Fibroblast of mammary gland (primary cell): ENCODE results near the gene C13orf42.

Source experiments
- DNase-seq: peaks from one replicate; pipeline ENCODE4 v3.0.0-alpha.2; 2010; ENCODE audit warnings: low read depth
- H3K4me3 ChIP-seq: 2 replicates; pipeline ENCODE4 v1.5.1; 2011; ENCODE audit warnings: low read depth, mild to moderate bottlenecking, low read length, moderate library complexity; ENCODE audit not compliant: control insufficient read depth
- TF ChIP-seq, protein P1 (sequence below): conservative IDR thresholded peaks from 2 replicates; pipeline ENCODE4 v1.5.1; 2011; ENCODE audit warnings: low read depth, low read length, inconsistent platforms; ENCODE audit not compliant: control insufficient read depth, insufficient read depth

Gene C13orf42

DNA sequence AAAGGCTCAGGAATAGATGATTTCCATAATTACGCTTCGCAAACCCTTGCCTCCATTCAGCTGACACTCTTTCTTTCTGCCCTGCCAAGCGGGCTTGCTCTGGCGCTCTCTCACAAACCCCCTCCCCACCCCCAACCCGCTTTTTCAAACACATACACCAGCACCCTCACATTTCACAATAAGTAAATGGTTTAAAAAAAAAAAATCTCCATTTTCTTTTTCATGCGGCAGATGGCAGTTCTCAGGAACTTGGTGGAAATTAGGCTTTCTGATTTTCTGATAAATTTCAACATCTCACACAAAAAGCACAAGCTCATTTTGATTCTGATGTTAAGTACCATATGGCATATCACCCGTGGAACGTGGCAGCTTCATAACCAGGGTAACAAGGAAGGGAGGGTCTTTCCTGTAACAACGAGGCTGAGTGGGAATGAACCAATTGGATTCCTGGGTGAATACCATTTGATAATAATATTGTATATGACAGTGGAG is 43.8 kb downstream of the C13orf42 start:
- H3K4me3 ChIP-seq: no peak overlapping the region
- TF ChIP-seq, protein P1, sequence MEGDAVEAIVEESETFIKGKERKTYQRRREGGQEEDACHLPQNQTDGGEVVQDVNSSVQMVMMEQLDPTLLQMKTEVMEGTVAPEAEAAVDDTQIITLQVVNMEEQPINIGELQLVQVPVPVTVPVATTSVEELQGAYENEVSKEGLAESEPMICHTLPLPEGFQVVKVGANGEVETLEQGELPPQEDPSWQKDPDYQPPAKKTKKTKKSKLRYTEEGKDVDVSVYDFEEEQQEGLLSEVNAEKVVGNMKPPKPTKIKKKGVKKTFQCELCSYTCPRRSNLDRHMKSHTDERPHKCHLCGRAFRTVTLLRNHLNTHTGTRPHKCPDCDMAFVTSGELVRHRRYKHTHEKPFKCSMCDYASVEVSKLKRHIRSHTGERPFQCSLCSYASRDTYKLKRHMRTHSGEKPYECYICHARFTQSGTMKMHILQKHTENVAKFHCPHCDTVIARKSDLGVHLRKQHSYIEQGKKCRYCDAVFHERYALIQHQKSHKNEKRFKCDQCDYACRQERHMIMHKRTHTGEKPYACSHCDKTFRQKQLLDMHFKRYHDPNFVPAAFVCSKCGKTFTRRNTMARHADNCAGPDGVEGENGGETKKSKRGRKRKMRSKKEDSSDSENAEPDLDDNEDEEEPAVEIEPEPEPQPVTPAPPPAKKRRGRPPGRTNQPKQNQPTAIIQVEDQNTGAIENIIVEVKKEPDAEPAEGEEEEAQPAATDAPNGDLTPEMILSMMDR: no peak
- DNase-seq: no peak

DNA sequence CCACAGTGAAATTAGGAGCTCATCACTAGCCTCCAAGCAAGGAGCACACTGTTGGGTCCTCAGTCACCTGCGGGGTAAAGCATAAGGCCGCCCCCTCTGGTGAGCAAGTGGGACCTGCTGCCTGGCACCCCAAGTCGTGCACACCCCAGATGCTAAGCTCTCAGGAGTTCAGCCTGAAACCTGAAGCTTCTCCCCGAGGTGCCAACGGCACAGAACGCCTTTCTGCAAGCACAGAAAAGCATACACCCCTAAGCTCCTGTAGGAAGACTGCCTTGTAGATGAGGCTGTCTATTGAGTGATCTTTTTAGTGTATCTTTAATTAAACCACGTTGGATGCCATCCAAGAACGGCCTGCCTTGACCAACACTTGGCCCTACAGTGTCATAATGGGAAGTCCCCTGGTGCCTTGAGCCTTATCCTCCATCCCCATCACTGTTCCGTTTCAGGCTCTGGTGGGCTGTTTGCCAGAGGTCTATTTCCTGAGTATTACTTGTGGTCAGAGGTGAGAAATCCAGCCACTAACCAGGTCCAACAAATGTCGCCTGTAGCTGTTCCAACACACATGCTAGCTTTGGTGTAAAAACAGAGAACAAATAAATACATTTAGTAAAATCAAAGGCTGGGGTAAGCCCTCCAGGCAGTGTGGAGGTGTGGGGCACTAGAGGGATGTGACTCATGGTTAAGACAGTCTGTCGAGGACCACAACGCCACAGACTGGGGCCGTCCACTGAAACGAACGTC is 44.8 kb downstream of the C13orf42 start:
- no peak for DNase-seq
- H3K4me3 ChIP-seq: no peak overlapping the region
- TF ChIP-seq, protein P1: no peak

DNA sequence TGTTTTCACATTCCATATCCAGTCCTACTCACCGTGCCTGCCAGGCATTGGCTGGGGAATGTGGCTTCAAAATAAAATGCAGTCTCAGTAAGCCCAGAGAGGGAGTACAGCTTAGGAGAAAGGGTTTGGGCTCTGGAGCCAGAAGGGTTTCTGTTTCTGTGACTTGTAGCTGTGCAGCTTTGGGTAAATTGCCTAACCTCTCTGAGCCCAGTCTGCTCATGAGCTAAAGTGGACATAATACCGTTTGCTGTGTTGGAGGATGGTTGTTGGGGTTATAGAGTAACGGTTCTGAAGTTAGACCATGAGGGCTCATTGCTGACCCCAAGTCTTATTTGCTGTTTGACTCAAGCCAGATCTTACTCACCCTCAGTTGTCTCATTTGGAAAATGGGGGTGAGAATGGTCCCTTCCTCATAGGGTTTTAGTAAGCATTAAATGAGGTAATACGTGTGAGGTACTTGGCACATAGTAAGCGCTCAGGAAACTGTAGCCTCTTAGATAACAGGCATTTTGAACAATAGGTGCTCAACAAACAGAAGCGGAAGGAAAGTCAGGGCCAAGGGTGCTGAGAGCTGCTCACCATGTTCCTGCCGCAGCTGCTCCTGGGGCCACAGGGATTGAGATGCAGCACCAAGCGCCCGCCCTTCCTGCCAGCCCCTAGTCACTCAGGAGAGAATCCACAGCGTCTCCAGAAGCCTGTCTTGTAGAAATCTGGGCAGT is 45.5 kb downstream of the C13orf42 start:
- no peak for DNase-seq
- H3K4me3 ChIP-seq: no peak overlapping the region
- TF ChIP-seq, protein P1: no peak

DNA sequence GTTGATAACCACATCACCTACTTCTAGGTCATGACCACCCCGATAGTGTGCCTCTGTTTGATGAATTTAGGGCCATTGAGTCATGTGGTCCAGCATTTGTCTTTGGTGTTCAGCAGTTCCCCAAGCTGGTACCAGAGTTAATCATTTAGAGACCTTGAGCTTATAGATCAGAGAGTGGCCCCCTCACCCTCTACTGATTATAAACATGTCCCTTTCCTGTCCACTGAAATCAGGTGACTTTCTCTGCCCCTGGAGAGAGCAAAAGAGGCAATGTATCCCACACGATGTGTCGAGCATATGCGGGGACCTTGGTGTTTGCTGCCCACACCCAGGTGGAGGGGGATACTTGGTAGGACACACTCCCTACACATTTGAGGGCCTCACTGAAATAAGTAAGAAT is 46.3 kb downstream of the C13orf42 start:
- no peak overlapping the region for H3K4me3 ChIP-seq
- TF ChIP-seq, protein P1: no peak
- DNase-seq: no peak

DNA sequence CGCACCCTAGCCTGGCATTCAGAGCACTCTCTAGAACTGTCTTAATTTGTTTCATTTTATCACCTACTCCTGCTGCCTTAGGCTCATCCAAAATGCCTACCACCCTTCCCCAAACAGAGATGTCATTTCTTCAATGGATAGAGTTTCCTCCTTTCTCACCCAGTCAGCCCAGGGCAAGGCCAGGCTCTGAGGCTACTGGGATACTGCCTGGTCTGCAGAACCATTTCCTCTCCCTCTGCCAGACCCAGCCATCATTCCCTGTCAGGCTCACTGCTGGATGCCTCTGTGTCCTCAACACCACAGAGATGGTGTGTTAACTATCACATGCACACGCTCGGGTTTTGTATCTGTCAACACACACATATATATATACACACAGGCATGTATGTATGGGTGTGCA is 47.2 kb downstream of the C13orf42 start:
- TF ChIP-seq, protein P1: no peak
- DNase-seq: no peak
- no peak overlapping the region for H3K4me3 ChIP-seq

DNA sequence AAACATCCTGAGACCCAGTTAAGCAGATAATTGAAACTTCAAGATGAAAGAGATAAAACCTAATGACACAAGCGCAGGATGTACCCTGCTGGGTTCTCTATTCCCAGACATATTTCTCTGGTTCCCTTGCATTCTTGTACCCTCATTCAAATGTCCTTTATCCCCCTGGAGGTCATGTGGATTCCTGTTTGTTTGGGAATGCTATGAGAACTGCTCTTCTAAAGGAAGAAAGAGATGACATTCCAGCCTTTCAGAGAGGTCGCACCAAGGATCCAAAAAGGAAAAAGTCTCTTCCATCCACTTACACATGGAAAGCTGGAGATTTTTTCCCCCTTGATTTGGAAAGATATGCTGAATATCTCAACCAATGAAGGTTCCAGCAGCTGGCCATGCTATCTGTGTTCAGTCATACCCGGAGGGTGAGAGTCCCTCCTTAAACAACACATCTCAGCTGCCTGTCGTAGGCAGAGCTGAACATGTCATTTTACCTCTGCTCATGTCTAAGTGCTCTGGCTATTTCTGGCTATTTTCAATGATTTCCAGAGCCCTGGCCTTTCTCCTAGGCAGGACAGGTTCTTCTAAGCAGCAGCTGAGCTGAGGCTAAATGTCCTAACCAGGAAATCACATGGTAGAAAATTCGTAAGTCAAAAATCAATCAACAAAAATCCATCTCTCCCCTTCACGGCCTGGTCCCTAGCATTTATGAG is 52.5 kb downstream of the C13orf42 start:
- TF ChIP-seq, protein P1: no peak
- DNase-seq: no peak
- no peak overlapping the region for H3K4me3 ChIP-seq
